PC-3 (cell line): ENCODE measurements around the gene AFF2. TPM values are rescaled to one million over a fixed set of nuclear protein-coding genes. Genes with fewer than 3 reads are reported as not detected.

Experiments used
- ATAC-seq: fragments of 200-7000 bp; cut with Tn5 transposase; 2 replicates; pipeline ENCODE4 v1.9.1; 2020; ENCODE audit warnings: mild to moderate bottlenecking, moderate library complexity
- BruUV-seq: library from RNA; stranded (reverse); fragments of 400-500 nt; replicated peaks from 2 replicates; lab custom pipeline; 2021; lab: Mats Ljungman, UMichigan
- CTCF ChIA-PET: fragments of 300-600 bp; sonication (Branson Sonifier 250); formaldehyde crosslinking; loops from one replicate; lab custom pipeline; 2022; ENCODE audit warnings: antibody characterized with exemption; lab: Charles Lee
- POLR2A ChIA-PET: fragments of 300-600 bp; sonication (Branson Sonifier 250); formaldehyde crosslinking; loops from one replicate; lab custom pipeline; 2022; ENCODE audit warnings: antibody characterized with exemption; ENCODE audit not compliant: unreplicated experiment; lab: Charles Lee
- DNase-seq: peaks from one replicate; pipeline ENCODE4 v3.0.0-alpha.2; 2015
- H2AFZ ChIP-seq: fragments of 300-600 bp; sonication (generic); 2 replicates; pipeline ENCODE4 v1.6.0; 2016; ENCODE audit warnings: antibody characterized with exemption, low read length
- H3F3A ChIP-seq: fragments of 300-600 bp; sonication (generic); one replicate; pipeline ENCODE4 v1.6.0; 2017; ENCODE audit warnings: antibody characterized with exemption, low read length, control low read depth, mild to moderate bottlenecking; ENCODE audit not compliant: unreplicated experiment
- H3K27ac ChIP-seq: fragments of 300-600 bp; sonication (generic); 2 replicates; pipeline ENCODE4 v1.5.1; 2016; ENCODE audit warnings: mild to moderate bottlenecking, low read length
- H3K27me3 ChIP-seq: fragments of 300-600 bp; sonication (generic); 2 replicates; pipeline ENCODE4 v1.6.1; 2016; ENCODE audit warnings: low read length, mixed read lengths
- H3K36me3 ChIP-seq: fragments of 300-600 bp; sonication (generic); 2 replicates; pipeline ENCODE4 v1.6.1; 2016; ENCODE audit warnings: low read depth, mixed run types, low read length, mixed read lengths
- H3K4me1 ChIP-seq: fragments of 300-600 bp; sonication (generic); 2 replicates; pipeline ENCODE4 v1.5.1; 2016; ENCODE audit warnings: low read length; ENCODE audit not compliant: insufficient read depth
- H3K4me2 ChIP-seq: fragments of 300-600 bp; sonication (generic); 2 replicates; pipeline ENCODE4 v1.6.0; 2016; ENCODE audit warnings: low read length
- H3K4me3 ChIP-seq: fragments of 300-600 bp; sonication (generic); 2 replicates; pipeline ENCODE4 v1.5.1; 2016; ENCODE audit warnings: mild to moderate bottlenecking, low read length, mixed read lengths
- H3K79me2 ChIP-seq: fragments of 300-600 bp; sonication (generic); 2 replicates; pipeline ENCODE4 v1.6.1; 2017; ENCODE audit warnings: low read length, mixed read lengths
- H3K9ac ChIP-seq: fragments of 300-600 bp; sonication (generic); 2 replicates; pipeline ENCODE4 v1.6.0; 2016; ENCODE audit warnings: mild to moderate bottlenecking, low read length
- H3K9me2 ChIP-seq: fragments of 300-600 bp; sonication (generic); replicated peaks from 2 replicates; pipeline ENCODE4 v1.6.1; 2016; ENCODE audit warnings: mixed run types, low read length, mixed read lengths
- H3K9me3 ChIP-seq: fragments of 300-600 bp; sonication (generic); 2 replicates; pipeline ENCODE4 v1.6.1; 2016; ENCODE audit warnings: low read length, mixed read lengths
- H4K20me1 ChIP-seq: fragments of 300-600 bp; sonication (generic); 2 replicates; pipeline ENCODE4 v1.6.1; 2016; ENCODE audit warnings: low read length, mixed read lengths
- CTCF ChIP-seq: fragments of 300-600 bp; sonication (generic); conservative IDR thresholded peaks from 2 replicates; pipeline ENCODE4 v1.5.1; 2017; ENCODE audit warnings: antibody characterized with exemption, low read depth, mild to moderate bottlenecking, low read length
- EZH2 ChIP-seq: fragments of 300-600 bp; sonication (generic); IDR thresholded peaks from one replicate; pipeline ENCODE4 v1.6.1; 2017; ENCODE audit warnings: antibody characterized with exemption, mild to moderate bottlenecking, low read length; ENCODE audit not compliant: unreplicated experiment
- EZH2phosphoT487 ChIP-seq: fragments of 300-600 bp; sonication (generic); IDR thresholded peaks from 2 replicates; pipeline ENCODE4 v1.6.1; 2018; ENCODE audit warnings: mild to moderate bottlenecking, antibody characterized with exemption, low read length, borderline replicate concordance
- intact Hi-C: fragments of 100-400 bp; cut with micrococcal nuclease; formaldehyde crosslinking; loops from 2 replicates; pipeline ENCODE4 v1.9.0; 2023
- total RNA-seq: library from RNA; depleted of rRNA; stranded (reverse); fragments of >200 nt; gene quantifications from 2 replicates; pipeline ENCODE4 v1.2.3, GENCODE V29; 2014

AFF2 gene
- total RNA-seq, 1 experiment from 2014 or later: not detected

DNA sequence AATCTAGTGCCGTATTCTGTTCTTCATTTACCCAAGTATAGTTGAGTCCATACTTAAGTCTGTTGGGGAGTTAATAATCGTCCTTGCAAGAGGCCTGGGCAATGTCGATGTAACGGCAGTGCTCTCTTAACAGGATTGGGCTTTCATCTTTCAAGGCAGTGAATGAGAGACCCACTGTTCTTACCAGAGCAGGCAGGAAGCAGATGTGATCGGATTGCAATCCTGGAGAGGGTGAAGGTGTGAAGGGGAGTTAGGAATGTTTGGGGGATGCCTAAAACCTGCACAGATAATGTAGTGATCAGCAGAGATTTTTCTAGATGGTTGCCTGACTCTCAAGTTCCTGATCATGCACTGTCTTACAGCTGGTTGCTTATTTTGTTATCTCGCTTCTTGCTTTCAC is 308.4 kb downstream of the AFF2 start:
- no peaks in the 10 kb centered on the region for H3K36me3 ChIP-seq
- CTCF ChIA-PET: no interaction called here
- no peak overlapping the region for H2AFZ ChIP-seq
- ATAC-seq (no peak), DNase-seq (no peak)
- H3K27ac ChIP-seq: no peak overlapping the region
- no peaks in the 10 kb centered on the region for H3K79me2 ChIP-seq
- 0 out of 2 replicates have a peak, but pooled peaks cover 1% of the 10 kb centered on the region for H3K9me3 ChIP-seq
- H3K9ac ChIP-seq: no peak overlapping the region
- no peak overlapping the region for H3K4me3 ChIP-seq
- H3K9me2 ChIP-seq: no peaks in the 10 kb centered on the region
- H3K4me1 ChIP-seq: no peaks in the 10 kb centered on the region
- no peaks in the 10 kb centered on the region for H3F3A ChIP-seq
- TF ChIP-seq CTCF: no peak
- H3K27me3 ChIP-seq: no peaks in the 10 kb centered on the region
- intact Hi-C loops: no loop called here
- no peaks in the 10 kb centered on the region for H4K20me1 ChIP-seq
- no TSS peak for BruUV-seq
- no peak overlapping the region for H3K4me2 ChIP-seq
- POLR2A ChIA-PET: no interaction called here

DNA sequence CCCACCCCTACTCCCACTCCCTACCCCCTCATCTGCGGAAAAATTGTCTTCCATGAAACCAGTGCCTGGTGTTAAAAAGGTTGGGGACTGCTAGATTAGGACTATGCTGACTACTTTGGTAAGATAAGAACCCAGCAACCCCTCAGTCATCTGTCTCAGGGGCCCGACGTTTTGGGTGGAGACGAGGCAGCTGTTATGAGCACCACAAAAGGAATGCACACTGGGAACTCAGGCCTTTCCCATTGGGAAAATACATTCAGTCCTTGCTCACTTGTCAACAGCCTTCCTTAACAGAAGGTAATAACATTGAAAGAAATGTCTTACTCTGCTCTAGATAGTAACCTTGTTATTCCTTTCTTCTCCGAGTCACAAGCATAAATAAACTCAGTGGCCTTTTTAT is 310.8 kb downstream of the AFF2 start:
- Histone ChIP-seq H2AFZ (no peak overlapping the region), H3K36me3 (no peaks in the 10 kb centered on the region), H3K4me2 (no peak overlapping the region), H3K9me2 (no peaks in the 10 kb centered on the region), H3K9ac (no peak overlapping the region), H3K9me3 (0 out of 2 replicates have a peak, but pooled peaks cover 4% of the 10 kb centered on the region), H4K20me1 (no peaks in the 10 kb centered on the region), H3K4me1 (no peaks in the 10 kb centered on the region), H3K4me3 (no peak overlapping the region), H3K27ac (no peak overlapping the region), H3F3A (no peaks in the 10 kb centered on the region), H3K27me3 (no peaks in the 10 kb centered on the region), H3K79me2 (no peaks in the 10 kb centered on the region)
- ATAC-seq (no peak), DNase-seq (no peak)
- no TSS peak for BruUV-seq
- ChIA-PET CTCF (no interaction called here), POLR2A (no interaction called here)
- intact Hi-C loops: no loop called here
- TF ChIP-seq CTCF: no peak
- TF ChIP-seq EZH2: no peak
- no peak for TF ChIP-seq EZH2phosphoT487

DNA sequence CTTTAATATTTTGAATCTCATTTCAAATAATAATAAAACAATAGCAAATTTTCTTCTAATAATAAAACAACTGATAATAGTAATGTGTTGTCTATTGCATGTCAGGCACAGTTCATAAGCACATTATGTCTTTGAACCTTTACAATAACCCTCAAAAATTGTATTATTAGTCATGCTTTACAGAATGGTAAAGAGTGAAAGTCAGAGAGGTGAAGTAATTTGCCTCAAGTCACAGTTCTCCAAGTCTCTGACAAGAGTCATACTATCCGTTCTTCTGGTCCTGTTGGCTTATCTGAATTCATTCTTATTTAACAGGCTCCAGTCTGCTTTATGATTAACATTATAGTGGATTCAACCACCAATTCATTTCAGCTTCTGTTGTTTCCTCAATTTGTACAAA is 313.0 kb downstream of the AFF2 start:
- H3K9me3 ChIP-seq: 0 out of 2 replicates have a peak, but pooled peaks cover 4% of the 10 kb centered on the region
- ATAC-seq: no peak
- no peaks in the 10 kb centered on the region for H3K4me1 ChIP-seq
- no peak overlapping the region for H3K4me3 ChIP-seq
- DNase-seq: no peak
- H3K27ac ChIP-seq: no peak overlapping the region
- TF ChIP-seq EZH2phosphoT487 (no peak), EZH2 (no peak), CTCF (no peak)
- ChIA-PET CTCF (no interaction called here), POLR2A (no interaction called here)
- no peak overlapping the region for H3K9ac ChIP-seq
- no peaks in the 10 kb centered on the region for H3K27me3 ChIP-seq
- intact Hi-C loops: no loop called here
- no peaks in the 10 kb centered on the region for H3K79me2 ChIP-seq
- no peak overlapping the region for H3K4me2 ChIP-seq
- BruUV-seq: no TSS peak
- no peaks in the 10 kb centered on the region for H3F3A ChIP-seq
- no peaks in the 10 kb centered on the region for H4K20me1 ChIP-seq
- no peak overlapping the region for H2AFZ ChIP-seq
- H3K36me3 ChIP-seq: no peaks in the 10 kb centered on the region
- H3K9me2 ChIP-seq: no peaks in the 10 kb centered on the region
